Neural crest cell (in vitro differentiated cells): ENCODE results near the gene SCNN1A. TPM values are rescaled to one million over a fixed set of nuclear protein-coding genes. Genes with fewer than 3 reads are reported as not detected.
A peak's percentile ranks its signal among the peaks of the same experiment; 100 is the strongest.

Experiments
- DNase-seq: peaks from one replicate; pipeline ENCODE4 v3.0.0; 2021; ENCODE audit warnings: low read depth, mixed read lengths, low spot score
- H3K27ac Mint-ChIP-seq: one replicate; pipeline ENCODE4 v1.8.0; 2021; ENCODE audit warnings: mild to moderate bottlenecking, mixed read lengths; ENCODE audit not compliant: unreplicated experiment
- H3K27me3 Mint-ChIP-seq: 2 replicates; pipeline ENCODE4 v1.8.0; 2021; ENCODE audit warnings: low read depth, mild to moderate bottlenecking, mixed read lengths
- H3K36me3 Mint-ChIP-seq: 2 replicates; pipeline ENCODE4 v1.8.0; 2021; ENCODE audit warnings: low read depth, mild to moderate bottlenecking, mixed read lengths
- H3K4me1 Mint-ChIP-seq: 2 replicates; pipeline ENCODE4 v1.8.0; 2021; ENCODE audit warnings: mixed read lengths
- H3K4me3 Mint-ChIP-seq: one replicate; pipeline ENCODE4 v1.8.0; 2021; ENCODE audit warnings: mild to moderate bottlenecking, mixed read lengths
- H3K9me3 Mint-ChIP-seq: 2 replicates; pipeline ENCODE4 v1.8.0; 2021; ENCODE audit warnings: mixed read lengths
- total RNA-seq: library from RNA; stranded (reverse); gene quantifications from 2 replicates; pipeline ENCODE4 v1.2.1, GENCODE V29; 2021
- TF ChIP-seq, protein P1 (sequence below): fragments of 200-600 bp; sonication (generic); conservative IDR thresholded peaks from 2 replicates; pipeline ENCODE4 v1.5.0; 2021; ENCODE audit warnings: antibody characterized with exemption, mild to moderate bottlenecking

The SCNN1A gene
- total RNA-seq, 1 donor from 2014 or later = not detected

DNA sequence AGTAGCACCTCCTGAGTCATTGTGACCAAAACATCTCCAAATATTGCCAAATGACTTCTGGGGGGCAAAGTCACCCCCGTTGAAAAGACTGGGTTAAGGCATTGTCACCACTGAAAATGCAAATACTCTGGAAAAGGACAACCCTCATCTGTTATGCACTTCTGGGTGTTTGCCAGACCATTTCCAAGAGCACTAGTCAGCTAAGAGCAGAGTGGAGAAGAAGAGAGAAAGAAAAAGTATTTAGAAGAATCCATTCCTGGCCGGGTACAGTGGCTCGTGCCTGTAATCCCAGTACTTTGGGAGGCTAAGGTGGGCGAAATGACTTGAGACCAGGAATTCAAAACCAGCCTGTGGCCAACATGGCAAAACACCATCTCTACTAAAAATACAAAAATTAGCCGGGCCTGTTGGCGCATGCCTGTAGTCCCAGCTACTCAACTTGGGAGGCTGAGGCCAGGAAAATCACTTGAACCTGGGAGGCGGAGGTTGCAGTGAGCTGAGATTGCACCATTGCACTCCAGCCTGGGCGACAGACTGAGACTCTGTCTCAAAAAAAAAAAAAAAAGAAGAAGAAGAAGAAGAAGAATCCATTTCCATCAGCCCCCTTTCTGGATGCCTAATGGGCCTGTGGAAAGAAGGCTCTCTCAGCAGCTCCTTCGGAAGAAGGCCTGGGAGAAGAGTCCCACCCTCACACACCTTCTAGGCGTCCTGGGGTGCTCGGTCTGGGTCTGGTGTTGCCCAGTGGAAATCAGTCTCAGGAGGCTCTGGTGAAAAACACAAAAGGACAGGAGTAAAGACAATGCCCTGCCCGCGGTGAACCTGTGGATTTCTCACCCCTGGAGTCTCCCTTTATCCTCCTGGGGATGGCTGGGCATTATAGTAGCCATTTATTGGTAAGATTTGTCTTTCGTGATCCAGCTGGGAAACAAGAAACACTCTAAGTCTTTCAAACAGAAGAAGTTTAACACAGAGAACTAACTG is 5.1 kb upstream of the SCNN1A start:
- DNase-seq = no peak
- H3K27ac Mint-ChIP-seq = no peak overlapping the region

GRCh38 chr12:6378709-6379472 is 3.5 kb upstream of the SCNN1A start:
- DNase-seq = no peak
- no peaks in the 10 kb centered on the region for H3K9me3 Mint-ChIP-seq
- H3K36me3 Mint-ChIP-seq = no peaks in the 10 kb centered on the region
- no peak overlapping the region for H3K27ac Mint-ChIP-seq
- peaks cover 10% of the 10 kb centered on the region for H3K27me3 Mint-ChIP-seq
- H3K4me3 Mint-ChIP-seq = no peak overlapping the region
- TF ChIP-seq, protein P1, sequence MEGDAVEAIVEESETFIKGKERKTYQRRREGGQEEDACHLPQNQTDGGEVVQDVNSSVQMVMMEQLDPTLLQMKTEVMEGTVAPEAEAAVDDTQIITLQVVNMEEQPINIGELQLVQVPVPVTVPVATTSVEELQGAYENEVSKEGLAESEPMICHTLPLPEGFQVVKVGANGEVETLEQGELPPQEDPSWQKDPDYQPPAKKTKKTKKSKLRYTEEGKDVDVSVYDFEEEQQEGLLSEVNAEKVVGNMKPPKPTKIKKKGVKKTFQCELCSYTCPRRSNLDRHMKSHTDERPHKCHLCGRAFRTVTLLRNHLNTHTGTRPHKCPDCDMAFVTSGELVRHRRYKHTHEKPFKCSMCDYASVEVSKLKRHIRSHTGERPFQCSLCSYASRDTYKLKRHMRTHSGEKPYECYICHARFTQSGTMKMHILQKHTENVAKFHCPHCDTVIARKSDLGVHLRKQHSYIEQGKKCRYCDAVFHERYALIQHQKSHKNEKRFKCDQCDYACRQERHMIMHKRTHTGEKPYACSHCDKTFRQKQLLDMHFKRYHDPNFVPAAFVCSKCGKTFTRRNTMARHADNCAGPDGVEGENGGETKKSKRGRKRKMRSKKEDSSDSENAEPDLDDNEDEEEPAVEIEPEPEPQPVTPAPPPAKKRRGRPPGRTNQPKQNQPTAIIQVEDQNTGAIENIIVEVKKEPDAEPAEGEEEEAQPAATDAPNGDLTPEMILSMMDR = no peak
- peaks cover 17% of the 10 kb centered on the region for H3K4me1 Mint-ChIP-seq

More for the DNA sequence above, 5.1 kb upstream of the SCNN1A start:
- Mint-ChIP-seq H3K36me3 (no peaks in the 10 kb centered on the region), H3K27me3 (peaks cover 4% of the 10 kb centered on the region), H3K4me3 (no peak overlapping the region), H3K4me1 (peaks cover 17% of the 10 kb centered on the region), H3K9me3 (no peaks in the 10 kb centered on the region)
- TF ChIP-seq, protein P1 = no peak

GRCh38 chr12:6377667-6377994 is 2.3 kb upstream of the SCNN1A start:
- H3K9me3 Mint-ChIP-seq = no peaks in the 10 kb centered on the region
- no peak overlapping the region for H3K27ac Mint-ChIP-seq
- H3K27me3 Mint-ChIP-seq = peaks cover 16% of the 10 kb centered on the region
- no peak overlapping the region for H3K4me3 Mint-ChIP-seq
- H3K4me1 Mint-ChIP-seq = peaks cover 24% of the 10 kb centered on the region
- TF ChIP-seq, protein P1 = no peak
- DNase-seq = no peak
- H3K36me3 Mint-ChIP-seq = no peaks in the 10 kb centered on the region

GRCh38 chr12:6376870-6377666 is 1.7 kb upstream of the SCNN1A start:
- peaks cover 30% of the 10 kb centered on the region for H3K4me1 Mint-ChIP-seq
- TF ChIP-seq, protein P1 = no peak
- H3K4me3 Mint-ChIP-seq = no peak overlapping the region

More at GRCh38 chr12:6376870-6377666, 1.7 kb upstream of the SCNN1A start:
- peaks cover 19% of the 10 kb centered on the region for H3K27me3 Mint-ChIP-seq
- no peak for DNase-seq
- H3K9me3 Mint-ChIP-seq = no peaks in the 10 kb centered on the region
- no peaks in the 10 kb centered on the region for H3K36me3 Mint-ChIP-seq
- peak overlapping the region; percentile 69 for H3K27ac Mint-ChIP-seq
